Mucosa of stomach (tissue), 1 donor: ENCODE data around the gene ACER3.

Experiments used
- H3K27me3 ChIP-seq: one replicate; pipeline ENCODE4 v1.7.0; 2013; ENCODE audit warnings: mild to moderate bottlenecking, low read length; ENCODE audit not compliant: control insufficient read depth, insufficient read depth
- H3K36me3 ChIP-seq: one replicate; pipeline ENCODE4 v1.7.0; 2013; ENCODE audit warnings: low read length; ENCODE audit not compliant: control insufficient read depth, insufficient read depth
- H3K4me1 ChIP-seq: one replicate; pipeline ENCODE4 v1.7.0; 2013; ENCODE audit warnings: mild to moderate bottlenecking, low read length; ENCODE audit not compliant: control insufficient read depth, insufficient read depth
- H3K4me3 ChIP-seq: one replicate; pipeline ENCODE4 v1.7.0; 2013; ENCODE audit warnings: low read length
- H3K9ac ChIP-seq: one replicate; pipeline ENCODE4 v1.7.0; 2013; ENCODE audit warnings: mild to moderate bottlenecking, low read length, moderate library complexity
- H3K9me3 ChIP-seq: one replicate; pipeline ENCODE4 v1.7.0; 2013; ENCODE audit warnings: mild to moderate bottlenecking, low read length, moderate library complexity; ENCODE audit not compliant: control insufficient read depth
- donor health status: Pancreatic carcinoma.

ACER3 gene

GRCh38 chr11:77071671-77072605 is 211.2 kb downstream of the ACER3 start:
- Histone ChIP-seq H3K4me3 (no peak overlapping the region), H3K27me3 (no peaks in the 10 kb centered on the region), H3K9me3 (no peaks in the 10 kb centered on the region), H3K9ac (peak overlapping the region; percentile 73), H3K36me3 (no peaks in the 10 kb centered on the region), H3K4me1 (peaks cover 79% of the 10 kb centered on the region)

- no peak overlapping the region for H3K4me3 ChIP-seq
- H3K9me3 ChIP-seq, result no peaks in the 10 kb centered on the region
- peaks cover 83% of the 10 kb centered on the region for H3K4me1 ChIP-seq
- peak overlapping the region; percentile 73 for H3K9ac ChIP-seq
- H3K27me3 ChIP-seq, result no peaks in the 10 kb centered on the region
- H3K36me3 ChIP-seq, result no peaks in the 10 kb centered on the region
These were observed 212.2 kb downstream of the ACER3 start for GRCh38 chr11:77072851-77073327.

DNA sequence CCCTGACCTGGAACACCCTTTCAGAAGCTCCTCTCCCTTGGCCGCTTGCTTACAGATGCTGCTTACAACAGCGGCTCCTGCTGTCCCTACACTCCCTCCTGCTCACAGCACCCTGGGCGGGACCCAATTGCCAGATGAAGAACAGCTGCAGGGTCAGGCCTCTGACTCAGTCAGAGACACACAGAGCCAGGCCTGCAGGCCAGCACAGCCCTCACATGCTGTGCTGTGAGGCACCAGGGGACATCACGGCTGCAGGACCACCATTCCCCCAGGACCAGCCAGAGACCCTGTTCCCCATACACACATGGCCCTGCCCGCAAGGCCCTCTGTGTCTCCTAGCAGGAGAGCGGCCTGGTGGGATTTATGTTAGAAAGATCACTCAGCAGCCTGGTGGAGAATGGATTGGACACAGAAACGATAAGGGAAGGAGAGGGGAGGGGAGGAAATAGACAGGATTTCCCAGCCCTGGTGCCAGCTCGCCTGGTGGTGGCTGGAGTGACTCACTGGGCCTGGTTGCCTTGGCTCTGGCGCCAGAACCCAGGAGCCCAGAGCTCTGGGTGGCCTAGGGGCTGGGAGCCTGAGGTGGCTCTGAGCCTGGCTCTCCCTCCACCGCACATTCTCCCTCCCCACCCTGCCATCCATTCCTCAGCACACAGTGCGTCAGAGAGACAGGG is 212.7 kb downstream of the ACER3 start:
- Histone ChIP-seq H3K9me3 (no peaks in the 10 kb centered on the region), H3K4me3 (peak overlapping the region; percentile 47), H3K4me1 (peaks cover 83% of the 10 kb centered on the region), H3K9ac (peak overlapping the region; percentile 73), H3K36me3 (no peaks in the 10 kb centered on the region), H3K27me3 (no peaks in the 10 kb centered on the region)

- H3K9ac ChIP-seq, result peak overlapping the region; percentile 73
- H3K9me3 ChIP-seq, result no peaks in the 10 kb centered on the region
- no peaks in the 10 kb centered on the region for H3K36me3 ChIP-seq
- H3K27me3 ChIP-seq, result no peaks in the 10 kb centered on the region
- H3K4me1 ChIP-seq, result peaks cover 76% of the 10 kb centered on the region
- H3K4me3 ChIP-seq, result peak overlapping the region; percentile 47
These were observed 213.5 kb downstream of the ACER3 start for GRCh38 chr11:77074205-77074604.

GRCh38 chr11:77074626-77075221 is 214.0 kb downstream of the ACER3 start:
- Histone ChIP-seq H3K9me3 (no peaks in the 10 kb centered on the region), H3K4me3 (peak overlapping the region; percentile 47), H3K9ac (peak overlapping the region; percentile 73), H3K36me3 (no peaks in the 10 kb centered on the region), H3K4me1 (peaks cover 71% of the 10 kb centered on the region), H3K27me3 (no peaks in the 10 kb centered on the region)

DNA sequence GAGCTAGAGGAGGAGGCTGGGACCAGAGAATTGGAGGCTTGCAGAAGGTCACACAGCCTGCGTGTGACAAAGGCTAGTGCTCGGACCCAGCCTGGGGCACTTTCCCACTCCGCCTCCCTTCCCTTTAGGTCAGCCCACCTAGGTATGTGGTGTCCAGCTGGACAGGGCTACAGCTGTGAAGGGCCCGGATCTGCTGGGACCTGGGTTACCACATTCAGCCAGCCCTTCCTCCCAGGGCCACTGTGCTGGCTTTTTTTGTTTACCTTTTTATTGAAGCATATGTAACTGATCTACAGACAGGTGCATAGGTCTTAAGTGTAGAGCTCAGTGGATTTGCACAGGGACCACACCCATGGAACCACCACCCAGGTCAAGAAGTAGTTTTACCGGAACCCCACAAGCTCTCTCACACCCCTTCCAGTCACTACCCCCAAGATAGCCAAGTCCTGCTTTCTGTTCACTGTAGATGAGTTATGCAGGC is 214.7 kb downstream of the ACER3 start:
- peak overlapping the region; percentile 73 for H3K9ac ChIP-seq
- peak overlapping the region; percentile 44 for H3K4me3 ChIP-seq
- H3K9me3 ChIP-seq, result no peaks in the 10 kb centered on the region
- H3K27me3 ChIP-seq, result no peaks in the 10 kb centered on the region
- peaks cover 70% of the 10 kb centered on the region for H3K4me1 ChIP-seq
- H3K36me3 ChIP-seq, result no peaks in the 10 kb centered on the region
